NCI-H1930 (cell line): ENCODE results near the gene DBNDD1.
A peak's percentile ranks its signal among the peaks of the same experiment; 100 is the strongest.
"Not testable (repeated sequence)": the region's sequence is repeated elsewhere in the genome, so short reads cannot be mapped to it uniquely, and the experiment has no call there.

ENCODE experiments used
- DNase-seq, 2 experiments: peaks; one replicate each; lab custom pipeline; 2025; lab: John Stamatoyannopoulos, UW

The DBNDD1 gene

DNA sequence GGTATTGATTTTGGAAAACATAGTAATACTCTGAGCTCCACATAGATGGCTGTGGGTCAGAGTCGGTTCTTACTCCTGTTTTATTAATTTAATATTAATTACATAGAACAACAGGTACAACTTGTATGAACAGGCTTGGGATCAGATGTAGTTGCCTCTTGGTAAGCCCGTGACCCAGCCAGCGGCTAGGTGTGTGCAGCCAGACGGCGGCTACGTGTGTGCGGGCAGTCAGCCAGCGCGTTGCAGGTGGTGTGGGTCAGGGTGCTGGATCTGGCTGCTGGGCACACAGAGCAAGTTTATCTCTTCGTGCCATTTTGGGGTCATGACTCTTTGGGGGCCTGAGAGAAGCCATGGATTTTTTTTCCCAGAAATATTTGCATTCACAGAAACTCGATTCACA is 30.3 kb downstream of the DBNDD1 start:
- no peak for DNase-seq

DNA sequence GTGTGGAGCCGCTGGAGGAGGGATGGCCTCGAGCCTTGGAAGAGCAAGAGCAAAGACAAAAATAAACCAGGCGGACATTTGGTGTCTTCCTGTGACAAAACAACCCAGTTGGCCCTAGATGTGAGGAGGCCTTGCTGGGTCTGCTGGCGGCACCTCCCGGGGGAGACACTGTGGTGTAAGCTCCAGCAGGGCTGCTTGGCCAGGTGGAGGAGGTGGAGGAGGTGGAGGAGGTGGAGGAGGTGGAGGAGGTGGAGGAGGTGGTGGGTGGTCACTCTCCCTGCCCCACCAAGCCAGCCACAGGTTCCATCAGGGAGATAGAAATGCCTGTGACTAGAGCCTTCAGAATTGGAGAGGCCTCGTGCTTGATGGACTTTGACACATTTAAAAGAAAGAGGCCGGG is 32.1 kb downstream of the DBNDD1 start:
- no peak for DNase-seq

DNA sequence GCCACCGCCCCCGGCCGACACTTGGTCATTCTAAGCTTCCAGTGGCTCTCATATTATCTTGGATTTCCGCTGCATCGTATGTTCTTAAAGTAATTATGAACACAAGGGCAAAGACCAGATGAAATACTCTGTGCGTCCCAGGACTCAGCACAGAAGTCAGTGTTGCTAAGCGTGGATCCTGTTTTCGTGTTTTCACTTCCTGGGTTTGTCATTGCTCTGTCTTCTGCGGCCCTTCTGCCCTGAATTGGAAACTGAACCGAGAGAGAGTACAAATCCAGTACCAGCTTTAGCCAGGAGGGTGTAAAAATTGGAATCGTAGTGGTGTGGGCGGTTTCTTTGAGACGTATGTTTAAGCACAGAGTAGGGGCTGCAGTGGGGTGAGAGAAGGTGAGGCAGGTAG is 32.7 kb downstream of the DBNDD1 start:
- DNase-seq, result no peak

DNA sequence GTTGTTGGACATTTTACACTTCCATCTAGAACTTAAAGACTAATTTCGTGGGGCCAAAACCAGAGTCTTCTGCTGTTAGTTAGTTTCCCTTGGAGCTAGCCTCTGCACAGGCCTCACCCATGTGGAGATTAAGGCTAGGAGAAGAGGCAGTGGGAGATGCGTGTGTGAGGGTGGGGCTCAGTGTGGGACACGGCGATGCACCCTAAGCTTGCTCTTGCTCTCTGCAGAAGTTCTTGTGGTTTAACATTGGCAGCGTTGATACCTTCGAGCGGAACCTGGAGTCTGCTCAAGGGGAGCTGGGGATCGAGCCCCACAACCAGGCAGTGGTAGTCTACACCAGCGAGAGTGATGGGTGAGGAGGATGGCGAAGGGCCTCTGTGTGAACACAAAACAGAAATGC is 34.0 kb downstream of the DBNDD1 start:
- DNase-seq, result no peak

DNA sequence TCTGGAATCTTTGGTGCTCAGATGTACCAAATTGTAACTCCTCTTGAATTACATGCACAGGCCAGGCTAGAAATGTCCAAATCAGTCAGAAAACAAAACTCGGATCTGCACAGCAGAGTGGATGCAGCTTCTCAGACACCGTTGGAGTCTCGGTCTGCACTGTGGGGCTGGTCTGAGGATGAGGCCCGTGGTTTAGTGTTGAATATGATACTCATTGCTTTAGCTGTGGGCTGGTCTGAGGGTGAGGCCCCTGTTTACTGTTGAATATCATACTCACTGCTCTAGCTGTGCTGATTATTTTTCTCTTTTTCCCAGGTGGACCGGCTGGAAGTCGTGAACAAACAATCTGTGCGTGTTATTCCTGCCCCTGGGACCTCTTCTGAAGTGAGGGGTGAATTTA is 35.0 kb downstream of the DBNDD1 start:
- no peak for DNase-seq

DNA sequence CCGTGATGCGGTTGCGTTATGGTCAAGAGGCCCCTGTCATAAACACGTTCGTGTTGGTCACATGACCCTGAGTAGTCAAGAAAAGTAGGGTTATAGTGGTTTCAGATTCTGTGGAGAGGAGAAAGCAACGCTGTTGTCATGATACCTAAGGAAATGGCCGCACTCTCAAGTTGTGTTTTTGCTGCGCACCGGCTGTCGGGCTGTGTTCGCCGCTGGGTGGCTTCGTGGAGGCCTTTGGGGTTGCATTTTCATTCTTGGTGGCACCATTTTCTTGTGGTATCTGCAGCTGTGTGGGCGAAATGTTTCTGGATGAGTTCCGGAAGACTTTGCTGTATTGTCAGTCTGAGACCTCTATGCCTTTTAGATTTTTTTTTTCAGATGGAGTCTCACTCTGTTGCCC is 35.7 kb downstream of the DBNDD1 start:
- no peak for DNase-seq

DNA sequence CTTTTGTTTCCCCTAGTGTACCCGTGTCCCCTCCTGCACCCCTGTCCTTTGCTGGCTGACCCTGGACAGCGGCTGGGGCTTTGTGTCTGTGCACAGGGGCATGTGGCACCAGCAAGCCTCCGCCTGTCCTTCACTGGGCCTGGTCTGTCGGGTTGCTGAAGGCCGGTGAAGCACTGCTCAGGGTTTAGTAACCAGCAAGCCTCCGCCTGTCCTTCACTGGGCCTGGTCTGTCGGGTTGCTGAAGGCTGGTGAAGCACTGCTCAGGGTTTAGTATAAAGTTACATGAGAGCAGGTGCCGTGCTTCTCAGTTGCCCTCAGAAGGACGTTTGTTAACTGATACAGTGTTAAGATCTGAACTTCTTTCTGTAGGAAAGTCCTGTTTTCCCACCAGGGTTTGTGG is 36.9 kb downstream of the DBNDD1 start:
- no peak for DNase-seq

DNA sequence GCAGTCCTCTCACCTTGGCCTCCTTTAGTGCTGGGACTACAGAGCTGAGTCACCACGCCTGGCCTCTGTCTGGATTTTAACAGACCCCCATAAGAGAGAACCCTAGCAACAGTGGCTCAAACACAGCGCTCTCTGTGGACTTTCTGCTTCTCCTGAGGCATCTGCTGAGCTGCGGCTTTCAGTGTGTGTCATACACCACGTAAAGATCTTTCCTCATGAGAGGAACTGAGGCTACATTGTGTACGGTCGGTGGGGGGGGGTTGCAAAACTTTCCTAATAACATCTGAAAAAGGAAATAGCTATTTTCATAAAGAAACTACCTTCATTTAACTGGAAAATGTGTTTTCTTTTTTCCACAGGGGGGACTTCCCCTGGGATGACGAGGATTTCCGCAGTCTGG is 37.8 kb downstream of the DBNDD1 start:
- DNase-seq, result no peak

DNA sequence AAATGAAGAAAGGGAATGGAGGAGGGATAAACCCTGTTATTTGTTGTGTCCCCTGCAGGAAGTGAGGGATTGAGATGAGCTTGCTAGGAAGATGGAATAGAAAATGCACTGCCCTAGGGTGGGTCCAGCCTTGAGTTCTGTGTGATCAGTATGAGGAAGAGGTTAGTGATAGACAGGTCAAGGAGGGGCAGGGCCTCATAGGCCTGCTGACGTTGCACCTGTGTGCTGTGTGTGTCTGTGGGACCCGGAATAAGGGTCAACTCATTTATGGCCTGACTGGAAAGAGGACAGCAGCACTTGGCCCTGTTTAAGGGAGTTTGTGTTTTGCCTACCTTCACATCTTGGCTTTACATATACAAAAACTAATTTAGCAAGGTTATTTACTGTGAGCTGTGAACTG is 44.4 kb downstream of the DBNDD1 start:
- no peak for DNase-seq

DNA sequence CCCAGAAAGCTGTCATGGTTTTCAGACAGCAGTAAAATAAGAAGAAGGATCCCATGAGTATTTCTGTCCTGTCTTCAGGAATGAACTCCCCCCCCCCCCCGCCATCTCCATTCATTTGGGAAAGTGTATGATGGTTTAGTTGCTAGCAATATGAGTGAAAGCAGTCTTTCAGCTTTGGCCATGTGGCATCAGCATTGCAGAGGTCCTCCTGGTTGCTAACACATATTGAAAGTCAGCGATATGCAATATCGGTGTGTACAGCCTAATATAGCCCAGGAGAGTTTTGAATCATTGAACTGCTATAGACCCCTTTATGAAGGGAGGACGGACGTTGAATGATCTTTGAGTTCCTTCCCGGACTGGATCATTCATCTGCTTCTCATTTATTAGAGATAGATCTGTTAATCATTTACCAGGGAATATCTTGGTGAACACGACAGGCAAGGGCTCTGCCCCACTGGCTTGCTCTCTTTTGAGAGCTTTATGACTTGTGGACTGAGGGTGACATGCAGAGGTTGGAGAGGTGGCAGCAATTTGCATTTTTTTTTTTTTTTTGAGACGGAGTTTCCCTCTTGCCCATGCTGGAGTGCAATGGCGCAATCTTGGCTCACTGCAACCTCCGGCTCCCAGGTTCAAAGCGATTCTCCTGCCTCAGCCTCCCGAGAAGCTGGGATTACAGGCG is 45.5 kb downstream of the DBNDD1 start:
- DNase-seq, result no peak

DNA sequence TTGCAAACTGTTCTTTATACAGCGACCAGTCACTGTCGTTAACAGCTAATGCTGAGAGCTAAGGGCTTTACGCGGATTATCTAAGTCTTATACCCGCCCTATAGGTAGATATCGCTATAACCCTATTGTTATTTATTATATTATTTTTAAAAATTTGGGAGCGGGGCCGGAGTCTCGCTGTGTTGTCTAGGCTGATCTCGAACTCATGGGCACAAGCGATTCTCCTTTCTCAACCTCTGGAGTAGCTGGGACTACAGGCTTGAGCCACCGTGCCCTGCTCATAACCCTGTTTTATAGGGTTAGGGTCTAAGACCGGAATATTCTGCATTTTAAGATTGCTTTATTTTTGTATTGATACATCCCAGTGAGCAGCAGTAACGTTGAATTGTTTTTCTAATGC is 46.0 kb downstream of the DBNDD1 start:
- DNase-seq, result no peak

DNA sequence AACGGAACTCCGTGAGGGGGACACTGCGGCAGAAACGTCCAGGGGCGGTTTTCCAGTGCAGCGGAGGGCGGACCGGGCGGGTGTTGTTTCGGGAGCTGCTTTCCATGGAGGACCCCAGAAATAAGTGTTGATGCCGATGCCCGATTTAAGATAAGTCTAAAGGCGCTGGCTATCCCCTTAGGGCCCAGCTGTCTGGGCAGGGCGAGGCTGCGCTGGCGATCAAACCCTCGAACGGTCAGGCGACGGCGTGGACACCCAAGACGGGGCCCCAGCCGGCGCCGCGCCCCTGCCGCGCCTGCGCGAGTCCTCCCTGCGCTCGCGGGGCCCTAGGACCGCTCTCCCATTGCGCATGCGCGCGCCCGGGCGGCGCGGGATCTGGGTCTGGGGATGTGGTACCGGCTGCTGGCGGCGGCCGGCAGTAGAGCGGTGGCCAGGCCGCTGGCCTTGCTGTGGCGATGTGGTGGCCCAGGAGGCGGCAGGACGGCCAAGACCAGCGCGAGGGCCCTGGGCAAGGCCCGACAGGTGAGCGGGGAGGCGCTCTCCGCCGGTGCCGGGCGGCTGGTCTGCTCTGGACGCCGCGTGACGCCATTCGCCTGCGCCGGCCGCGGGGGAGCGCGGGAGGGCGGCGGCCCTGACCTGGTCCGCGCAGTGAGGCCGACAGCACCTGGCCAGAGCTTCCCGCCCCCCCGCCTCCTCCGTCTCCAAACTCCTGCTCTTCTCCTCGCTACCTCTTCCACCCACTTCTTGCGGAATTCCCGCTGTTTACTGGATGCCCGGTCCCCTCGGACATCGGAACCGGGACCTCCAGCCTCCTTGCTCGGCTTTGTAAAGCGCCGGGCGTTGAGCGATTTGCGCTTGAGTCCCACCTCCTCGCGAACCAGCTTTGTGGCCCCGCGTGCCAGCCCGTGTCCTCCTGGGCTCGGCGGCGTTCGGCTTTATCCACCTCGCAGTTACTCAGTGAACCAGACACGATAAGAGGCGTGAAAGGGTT is 46.7 kb downstream of the DBNDD1 start:
- DNase-seq, result peak; percentile 74 to 85

DNA sequence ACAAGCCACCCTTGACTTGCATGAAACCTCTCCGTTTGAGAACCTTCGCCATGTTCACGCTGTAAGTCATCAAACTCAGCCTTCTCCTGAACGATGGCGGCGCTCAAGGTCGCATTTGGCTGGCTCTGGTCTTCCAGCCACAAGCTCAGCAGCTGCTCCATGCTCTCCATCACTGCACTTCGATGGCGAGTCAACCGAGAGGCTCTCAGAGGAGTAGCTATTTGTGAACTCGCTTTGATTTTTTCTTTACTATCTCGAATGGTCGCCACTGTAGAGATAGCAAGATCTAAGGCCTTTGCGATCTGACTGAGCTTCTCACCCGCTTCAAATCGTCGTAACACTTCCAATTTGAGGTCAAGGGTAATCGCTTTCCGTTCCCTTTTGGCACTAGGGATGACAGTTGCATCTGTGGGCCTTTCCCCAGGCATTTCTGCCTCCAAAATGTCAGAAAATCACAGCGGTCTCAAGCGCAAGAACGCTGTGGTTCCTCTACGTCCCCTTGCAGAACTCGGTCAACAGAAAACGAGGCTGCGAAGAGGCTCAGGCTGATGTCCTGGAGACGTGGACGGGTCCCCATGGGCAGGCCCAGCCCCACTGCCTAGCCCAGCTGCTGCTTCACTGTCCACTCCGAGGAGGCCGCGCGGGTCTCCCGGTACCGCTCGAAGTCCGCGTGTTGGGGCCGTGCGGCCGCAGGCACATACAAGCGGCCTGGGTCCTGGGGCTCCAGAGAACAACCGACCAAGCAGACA is 47.6 kb downstream of the DBNDD1 start:
- no peak for DNase-seq

DNA sequence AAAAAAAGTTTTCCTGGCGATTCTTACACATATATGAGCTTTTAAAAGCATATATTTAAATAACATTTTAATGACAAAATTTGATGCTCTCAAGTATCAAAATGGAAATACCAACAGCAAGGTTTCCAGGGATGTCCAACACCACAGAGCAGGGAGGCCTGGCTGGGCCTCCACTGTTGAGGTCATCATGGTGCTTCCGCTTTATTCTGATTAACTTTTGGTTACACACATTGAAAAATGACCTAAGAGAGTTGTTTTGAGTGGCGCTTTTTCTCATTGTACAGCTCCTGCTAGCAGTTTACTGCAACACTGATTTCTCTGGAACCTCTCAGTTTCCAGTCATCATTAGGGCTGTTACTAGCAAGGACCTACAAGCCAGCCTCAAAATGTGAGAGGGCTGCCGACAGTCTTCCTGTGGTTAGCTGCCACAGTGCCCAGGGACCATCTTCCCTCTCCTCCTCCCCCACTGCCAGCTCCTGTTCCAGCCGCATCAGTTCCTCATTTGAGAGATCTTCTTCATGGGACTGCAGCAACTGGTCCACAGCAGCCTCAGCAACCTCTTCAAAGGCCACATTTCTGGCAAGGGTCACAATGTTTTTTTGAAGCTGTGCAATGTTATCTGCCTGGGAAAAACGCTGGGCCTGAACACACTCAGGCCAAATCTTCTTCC is 49.4 kb downstream of the DBNDD1 start:
- DNase-seq, result no peak

DNA sequence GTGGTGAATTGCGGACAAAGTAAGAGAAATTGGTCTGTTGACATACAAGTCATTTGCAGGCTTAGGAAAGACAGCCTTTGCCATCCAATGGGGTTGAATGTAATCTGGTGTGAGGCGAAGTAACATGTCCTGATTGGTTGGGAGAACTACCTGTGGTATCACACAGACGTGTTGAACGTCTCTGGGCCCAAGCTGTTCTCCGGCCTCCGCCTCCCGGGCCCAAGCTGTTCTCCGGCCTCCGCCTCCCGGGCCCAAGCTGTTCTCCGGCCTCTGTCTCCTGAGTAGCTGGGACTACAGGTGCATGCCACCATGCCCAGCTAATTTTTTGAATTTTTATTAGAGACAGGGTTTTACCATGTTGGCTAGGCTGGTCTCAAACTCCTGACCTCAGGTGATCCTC is 51.2 kb downstream of the DBNDD1 start:
- not testable (repeated sequence) for DNase-seq

DNA sequence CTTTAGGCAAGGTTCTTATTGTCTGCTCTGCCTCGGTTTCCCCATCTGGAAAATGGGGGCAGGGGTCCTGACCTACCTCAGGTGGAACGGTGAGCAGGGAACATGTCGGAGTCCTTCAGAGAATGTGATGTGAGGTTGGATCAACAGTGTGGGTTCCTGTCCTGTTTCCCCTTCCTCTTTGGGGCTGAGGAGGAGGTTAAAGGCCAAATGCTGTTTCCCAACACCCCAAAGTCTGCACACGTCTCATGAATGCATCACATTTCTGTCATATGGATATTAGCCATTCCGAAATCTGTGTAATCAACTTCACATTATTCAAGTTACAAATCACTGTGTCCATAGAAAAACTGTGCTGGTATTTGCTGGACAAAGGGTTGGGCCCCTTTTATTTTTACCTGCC is 51.8 kb downstream of the DBNDD1 start:
- not testable (repeated sequence) for DNase-seq

DNA sequence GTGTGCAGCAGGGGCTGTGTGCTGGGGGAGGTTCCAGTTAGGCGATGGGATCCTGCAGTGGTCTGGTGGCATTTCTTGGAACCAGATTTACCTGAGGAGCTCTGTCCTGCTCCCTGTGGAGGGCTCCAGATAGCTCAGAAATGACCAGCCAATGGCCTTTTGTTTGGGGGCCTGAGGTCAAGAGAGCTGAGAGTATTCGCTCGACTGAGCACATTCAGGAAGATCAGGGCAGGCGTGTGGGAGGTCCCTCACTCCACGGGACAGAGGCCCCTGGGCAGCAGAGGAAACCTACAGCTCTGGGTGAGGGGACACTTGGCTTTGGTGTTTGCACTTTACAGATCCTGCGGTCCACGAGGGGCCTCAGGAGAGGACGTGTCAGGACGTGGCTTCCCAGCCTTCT is 52.5 kb downstream of the DBNDD1 start:
- DNase-seq, result no peak

DNA sequence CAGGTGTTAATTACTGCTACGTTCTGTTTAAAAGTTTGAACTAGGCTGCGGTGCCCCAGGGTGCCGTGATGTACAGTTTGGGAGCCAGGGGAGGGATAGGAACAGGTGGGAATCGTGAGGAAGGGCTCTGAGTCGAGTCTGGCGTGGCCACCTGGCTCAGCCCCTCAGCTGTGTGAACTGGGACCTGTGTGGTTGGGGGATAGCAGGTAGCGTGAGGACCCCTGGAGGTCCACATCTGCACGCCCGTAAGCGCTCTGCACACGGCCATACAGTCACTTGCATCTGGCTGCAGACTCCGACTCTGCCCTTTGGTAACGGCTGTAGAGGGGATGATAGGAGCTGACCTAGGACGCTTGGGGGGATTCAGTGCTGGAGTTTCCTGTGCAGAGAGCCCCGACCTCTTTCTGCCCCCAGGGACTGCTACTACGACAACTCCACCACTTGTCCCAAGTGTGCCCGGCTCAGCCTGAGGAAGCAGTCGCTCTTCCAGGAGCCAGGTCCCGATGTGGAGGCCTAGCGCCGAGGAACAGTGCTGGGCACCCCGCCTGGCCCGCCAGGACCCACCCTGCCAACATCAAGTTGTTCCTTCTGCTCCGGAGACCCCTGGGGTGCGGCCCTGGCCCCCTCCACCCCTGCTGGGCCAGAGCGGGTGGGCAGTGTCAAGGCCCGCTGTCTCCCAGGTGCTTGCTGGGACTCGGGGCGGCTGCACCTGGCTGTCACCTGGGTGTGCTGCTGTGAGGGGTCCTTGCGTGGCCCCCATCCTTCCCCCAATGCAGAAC is 53.6 kb downstream of the DBNDD1 start:
- DNase-seq, result no peak

DNA sequence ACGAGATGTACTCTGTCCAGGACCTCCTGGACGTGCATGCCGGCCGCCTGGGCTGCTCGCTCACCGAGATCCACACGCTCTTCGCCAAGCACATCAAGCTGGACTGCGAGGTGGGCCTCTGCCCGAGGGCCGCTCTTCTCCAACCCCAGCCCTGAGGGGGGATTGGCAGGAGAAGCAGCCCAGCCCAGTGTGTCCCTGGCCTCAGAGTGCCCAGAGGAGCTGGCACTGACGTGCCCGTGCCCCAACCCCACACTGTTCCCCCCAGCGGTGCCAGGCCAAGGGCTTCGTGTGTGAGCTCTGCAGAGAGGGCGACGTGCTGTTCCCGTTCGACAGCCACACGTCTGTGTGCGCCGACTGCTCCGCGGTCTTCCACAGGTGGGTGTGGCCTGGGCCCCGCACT is 55.1 kb downstream of the DBNDD1 start:
- DNase-seq, result no peak

DNA sequence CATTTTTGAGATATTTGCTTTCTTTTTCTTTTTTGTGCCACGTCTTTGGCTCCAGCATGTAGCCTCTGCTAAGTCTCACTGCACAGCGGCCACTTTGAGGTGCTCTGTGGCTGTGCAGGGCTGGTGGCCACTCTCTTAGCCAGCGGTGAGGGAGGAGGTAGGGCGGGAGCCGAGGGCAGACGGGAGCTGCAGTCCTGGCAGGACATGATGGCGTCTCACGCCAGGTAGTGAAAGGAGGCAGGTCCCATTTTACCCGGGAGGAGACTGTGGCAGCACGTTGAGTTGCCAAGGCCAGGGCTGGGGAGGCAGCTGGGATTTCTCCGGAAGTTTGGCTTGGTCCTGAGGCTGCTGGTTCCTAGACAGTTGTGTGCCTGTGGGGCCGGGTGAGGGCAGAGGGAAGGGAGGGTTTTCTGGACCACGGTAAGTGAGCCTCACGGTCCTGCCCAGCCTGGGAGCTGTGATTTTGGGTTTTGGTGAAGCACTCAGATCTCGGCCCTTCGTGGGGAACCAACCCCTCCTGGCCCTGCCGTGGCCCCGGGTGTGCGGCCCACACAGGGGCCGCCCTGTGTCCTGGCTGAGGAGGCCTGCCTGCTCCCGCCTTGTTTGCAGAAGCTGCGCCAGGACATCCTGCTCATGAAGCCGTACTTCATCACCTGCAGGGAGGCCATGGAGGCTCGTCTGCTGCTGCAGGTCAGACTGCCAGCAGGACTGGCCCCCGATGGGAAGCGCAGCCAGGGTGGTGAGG is 56.3 kb downstream of the DBNDD1 start:
- no peak for DNase-seq

DNA sequence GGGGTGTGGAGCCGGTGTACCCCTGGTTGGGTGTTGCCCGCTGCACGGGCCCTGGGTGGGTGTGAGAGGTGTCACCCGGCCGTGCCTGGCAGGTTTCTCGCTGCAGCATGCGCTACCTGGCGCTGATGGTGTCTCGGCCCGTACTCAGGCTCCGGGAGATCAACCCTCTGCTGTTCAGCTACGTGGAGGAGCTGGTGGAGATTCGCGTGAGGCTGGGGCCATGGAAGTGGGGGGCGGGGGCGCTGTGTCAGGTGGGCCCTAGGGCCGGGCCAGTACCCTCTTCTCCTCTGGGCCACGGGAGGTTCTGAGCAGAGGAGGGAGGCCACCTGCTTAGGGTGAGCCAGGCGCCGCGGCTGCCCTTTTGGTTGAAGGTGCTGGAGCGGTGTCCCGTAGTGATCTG is 57.3 kb downstream of the DBNDD1 start:
- DNase-seq, result no peak
